GM23338 (cell line): Measurements from ENCODE around the gene HSP90B1.

Source experiments
- CREB1 ChIP-seq: fragments of 250-450 bp; sonication (Bioruptor Pico); IDR thresholded peaks from 2 replicates; pipeline ENCODE4 v1.5.0; 2020; ENCODE audit warnings: low read depth, mild to moderate bottlenecking, moderate library complexity
- CTCF ChIP-seq, 2 experiments: fragments of 200-600 bp in 1 of 2; sonication (generic) in 1 of 2; conservative IDR thresholded peaks; 2 replicates each; pipeline versions ENCODE4 v1.5.1 to v1.6.1; 2016 to 2017; ENCODE audit warnings: antibody characterized with exemption in 2 of 2, low read depth in 2 of 2, mild to moderate bottlenecking in 2 of 2, moderate library complexity in 1 of 2
- EZH2 ChIP-seq: fragments of 200-600 bp; sonication (generic); IDR thresholded peaks from one replicate; pipeline ENCODE4 v1.8.0; 2017; ENCODE audit warnings: antibody characterized with exemption, mild to moderate bottlenecking, low read depth; ENCODE audit not compliant: unreplicated experiment
- EZH2phosphoT487 ChIP-seq: fragments of 200-600 bp; sonication (generic); IDR thresholded peaks from one replicate; pipeline ENCODE4 v1.8.1; 2018; ENCODE audit warnings: antibody characterized with exemption; ENCODE audit not compliant: unreplicated experiment
- POLR2AphosphoS5 ChIP-seq: IDR thresholded peaks from 2 replicates; pipeline ENCODE4 v1.6.1; 2016; ENCODE audit warnings: antibody characterized with exemption, low read depth
- REST ChIP-seq: IDR thresholded peaks from one replicate; pipeline ENCODE4 v1.6.1; 2018; ENCODE audit warnings: antibody characterized with exemption; ENCODE audit not compliant: unreplicated experiment
- ZNF114 ChIP-seq: fragments of 250-450 bp; sonication (Bioruptor Pico); IDR thresholded peaks from 2 replicates; pipeline ENCODE4 v1.5.0; 2020; ENCODE audit warnings: mild to moderate bottlenecking, moderate library complexity
- TF ChIP-seq, protein P1 (sequence below): fragments of 250-450 bp; sonication (Bioruptor Pico); IDR thresholded peaks from 2 replicates; pipeline ENCODE4 v1.5.0; 2020; ENCODE audit warnings: mild to moderate bottlenecking, moderate library complexity

DNA sequence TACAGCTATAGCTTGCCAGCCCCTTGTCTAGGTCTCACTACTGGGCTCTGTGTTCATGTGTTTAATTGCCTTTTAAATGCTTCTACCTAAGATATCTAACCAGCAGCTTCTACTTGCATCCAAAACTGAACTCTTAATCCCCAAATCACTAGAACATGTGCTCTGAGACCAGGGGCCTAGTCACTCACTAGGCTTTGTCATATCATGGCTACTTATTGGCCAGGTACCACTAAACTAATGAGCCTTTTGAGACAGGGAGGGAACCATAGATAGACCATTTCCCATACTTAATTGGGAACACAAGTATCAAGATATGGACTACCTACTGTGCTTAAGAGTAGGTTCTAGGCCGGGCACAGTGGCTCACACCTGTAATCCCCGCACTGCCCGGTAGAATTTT lies 6.5 kb downstream of the HSP90B1 start:
- TF ChIP-seq CTCF (conservative IDR thresholded peaks at IDR 0.05; ENCODE audit: low read depth in 2 of 2) (no peak), POLR2AphosphoS5 (no peak), REST (no peak), CREB1 (CRISPR knock-in tag) (no peak), EZH2 (no peak), EZH2phosphoT487 (no peak), ZNF114 (CRISPR knock-in tag) (no peak)
- TF ChIP-seq, protein P1, sequence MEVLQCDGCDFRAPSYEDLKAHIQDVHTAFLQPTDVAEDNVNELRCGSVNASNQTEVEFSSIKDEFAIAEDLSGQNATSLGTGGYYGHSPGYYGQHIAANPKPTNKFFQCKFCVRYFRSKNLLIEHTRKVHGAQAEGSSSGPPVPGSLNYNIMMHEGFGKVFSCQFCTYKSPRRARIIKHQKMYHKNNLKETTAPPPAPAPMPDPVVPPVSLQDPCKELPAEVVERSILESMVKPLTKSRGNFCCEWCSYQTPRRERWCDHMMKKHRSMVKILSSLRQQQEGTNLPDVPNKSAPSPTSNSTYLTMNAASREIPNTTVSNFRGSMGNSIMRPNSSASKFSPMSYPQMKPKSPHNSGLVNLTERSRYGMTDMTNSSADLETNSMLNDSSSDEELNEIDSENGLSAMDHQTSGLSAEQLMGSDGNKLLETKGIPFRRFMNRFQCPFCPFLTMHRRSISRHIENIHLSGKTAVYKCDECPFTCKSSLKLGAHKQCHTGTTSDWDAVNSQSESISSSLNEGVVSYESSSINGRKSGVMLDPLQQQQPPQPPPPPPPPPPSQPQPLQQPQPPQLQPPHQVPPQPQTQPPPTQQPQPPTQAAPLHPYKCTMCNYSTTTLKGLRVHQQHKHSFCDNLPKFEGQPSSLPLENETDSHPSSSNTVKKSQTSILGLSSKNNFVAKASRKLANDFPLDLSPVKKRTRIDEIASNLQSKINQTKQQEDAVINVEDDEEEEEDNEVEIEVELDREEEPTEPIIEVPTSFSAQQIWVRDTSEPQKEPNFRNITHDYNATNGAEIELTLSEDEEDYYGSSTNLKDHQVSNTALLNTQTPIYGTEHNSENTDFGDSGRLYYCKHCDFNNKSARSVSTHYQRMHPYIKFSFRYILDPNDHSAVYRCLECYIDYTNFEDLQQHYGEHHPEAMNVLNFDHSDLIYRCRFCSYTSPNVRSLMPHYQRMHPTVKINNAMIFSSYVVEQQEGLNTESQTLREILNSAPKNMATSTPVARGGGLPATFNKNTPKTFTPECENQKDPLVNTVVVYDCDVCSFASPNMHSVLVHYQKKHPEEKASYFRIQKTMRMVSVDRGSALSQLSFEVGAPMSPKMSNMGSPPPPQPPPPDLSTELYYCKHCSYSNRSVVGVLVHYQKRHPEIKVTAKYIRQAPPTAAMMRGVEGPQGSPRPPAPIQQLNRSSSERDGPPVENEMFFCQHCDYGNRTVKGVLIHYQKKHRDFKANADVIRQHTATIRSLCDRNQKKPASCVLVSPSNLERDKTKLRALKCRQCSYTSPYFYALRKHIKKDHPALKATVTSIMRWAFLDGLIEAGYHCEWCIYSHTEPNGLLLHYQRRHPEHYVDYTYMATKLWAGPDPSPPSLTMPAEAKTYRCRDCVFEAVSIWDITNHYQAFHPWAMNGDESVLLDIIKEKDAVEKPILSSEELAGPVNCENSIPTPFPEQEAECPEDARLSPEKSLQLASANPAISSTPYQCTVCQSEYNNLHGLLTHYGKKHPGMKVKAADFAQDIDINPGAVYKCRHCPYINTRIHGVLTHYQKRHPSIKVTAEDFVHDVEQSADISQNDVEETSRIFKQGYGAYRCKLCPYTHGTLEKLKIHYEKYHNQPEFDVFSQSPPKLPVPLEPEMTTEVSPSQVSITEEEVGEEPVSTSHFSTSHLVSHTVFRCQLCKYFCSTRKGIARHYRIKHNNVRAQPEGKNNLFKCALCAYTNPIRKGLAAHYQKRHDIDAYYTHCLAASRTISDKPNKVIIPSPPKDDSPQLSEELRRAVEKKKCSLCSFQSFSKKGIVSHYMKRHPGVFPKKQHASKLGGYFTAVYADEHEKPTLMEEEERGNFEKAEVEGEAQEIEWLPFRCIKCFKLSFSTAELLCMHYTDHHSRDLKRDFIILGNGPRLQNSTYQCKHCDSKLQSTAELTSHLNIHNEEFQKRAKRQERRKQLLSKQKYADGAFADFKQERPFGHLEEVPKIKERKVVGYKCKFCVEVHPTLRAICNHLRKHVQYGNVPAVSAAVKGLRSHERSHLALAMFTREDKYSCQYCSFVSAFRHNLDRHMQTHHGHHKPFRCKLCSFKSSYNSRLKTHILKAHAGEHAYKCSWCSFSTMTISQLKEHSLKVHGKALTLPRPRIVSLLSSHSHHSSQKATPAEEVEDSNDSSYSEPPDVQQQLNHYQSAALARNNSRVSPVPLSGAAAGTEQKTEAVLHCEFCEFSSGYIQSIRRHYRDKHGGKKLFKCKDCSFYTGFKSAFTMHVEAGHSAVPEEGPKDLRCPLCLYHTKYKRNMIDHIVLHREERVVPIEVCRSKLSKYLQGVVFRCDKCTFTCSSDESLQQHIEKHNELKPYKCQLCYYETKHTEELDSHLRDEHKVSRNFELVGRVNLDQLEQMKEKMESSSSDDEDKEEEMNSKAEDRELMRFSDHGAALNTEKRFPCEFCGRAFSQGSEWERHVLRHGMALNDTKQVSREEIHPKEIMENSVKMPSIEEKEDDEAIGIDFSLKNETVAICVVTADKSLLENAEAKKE (CRISPR knock-in tag): no peak
